GM12873 (cell line): ENCODE results near the gene UXS1.

Source experiments
- CTCF ChIP-seq: IDR thresholded peaks from 2 replicates; pipeline ENCODE4 v1.5.1; 2012; ENCODE audit warnings: low read depth, mild to moderate bottlenecking, moderate library complexity, low read length, control low read depth; ENCODE audit not compliant: insufficient read depth; ENCODE audit errors: missing control alignments

Gene UXS1

GRCh38 chr2:106144621-106145331, 49.3 kb downstream of the UXS1 start:
- TF ChIP-seq CTCF, result no peak

GRCh38 chr2:106143495-106144215, 50.4 kb downstream of the UXS1 start:
- no peak for TF ChIP-seq CTCF

GRCh38 chr2:106142683-106143082, 51.4 kb downstream of the UXS1 start:
- no peak for TF ChIP-seq CTCF

GRCh38 chr2:106140913-106141312, 53.2 kb downstream of the UXS1 start:
- no peak for TF ChIP-seq CTCF

- no peak for TF ChIP-seq CTCF
Measured at GRCh38 chr2:106140113-106140512, 54.0 kb downstream of the UXS1 start.

- TF ChIP-seq CTCF, result no peak
Measured at GRCh38 chr2:106139238-106139935, 54.7 kb downstream of the UXS1 start.
